ENCODE data around the gene APP. TPM values are rescaled to one million over a fixed set of nuclear protein-coding genes. Genes with fewer than 3 reads are reported as not detected.

APP gene
- total and polyA plus RNA-seq, 10 of the 15 experiments (the other 5 are each of a cell fraction or from before 2014, with no cell fraction given) = 8.8 to 94.9 (median 51.0) TPM

GRCh38 chr21:25879203-25879602, 291.4 kb downstream of the APP start:
- WGBS (ENCODE audit: insufficient coverage, insufficient replicate concordance, low lambda C conversion rate, missing lambda C conversion rate) = 10% methylated on average over 3 of the region's 3 CpGs
- in situ Hi-C loops (cut with MboI) (no loop called here), intact Hi-C loops (cut with micrococcal nuclease; ENCODE audit: unreplicated experiment) (no loop called here)
- SMC1A ChIA-PET (ENCODE audit: uncharacterized antibody, unreplicated experiment) = interaction anchor here (1.0 kb wide), 1 partner anchor 17 kb away, joined by 3 read pairs; no protein-coding TSS in a partner anchor
- TF ChIP-seq BCL3 (IDR thresholded peaks at IDR 0.05; ENCODE audit: borderline replicate concordance, insufficient read depth, low read depth, low read length, poor library complexity, severe bottlenecking) (no peak), BMI1 (IDR thresholded peaks at IDR 0.05; ENCODE audit: borderline replicate concordance) (no peak), CREM (IDR thresholded peaks at IDR 0.05; ENCODE audit: low read depth) (no peak), MXI1 (IDR thresholded peaks at IDR 0.05; ENCODE audit: low read depth, low read length) (no peak), PAX8 (IDR thresholded peaks at IDR 0.05) (no peak), FOXK2 (IDR thresholded peaks at IDR 0.05) (no peak)
- CTCF ChIA-PET = interaction anchor here (0.5 kb wide), 1 partner anchor 1180 kb away, joined by 4 read pairs; no protein-coding TSS in a partner anchor
- Histone ChIP-seq H2AFZ (ENCODE audit: control insufficient read depth, low read depth, low read length) (no peak overlapping the region), H3K27ac (ENCODE audit: control insufficient read depth, insufficient read depth) (no peak overlapping the region), H3K4me3 (no peak overlapping the region), H3K9me3 (replicated peaks; ENCODE audit: control insufficient read depth, insufficient read depth, low read length) (no peaks in the 10 kb centered on the region), H3K27me3 (replicated peaks in 1 of 2; ENCODE audit: control insufficient read depth in 2 of 2, insufficient read depth in 2 of 2, low read length in 1 of 2) (no peaks in the 10 kb centered on the region), H3K9ac (ENCODE audit: control insufficient read depth, insufficient read depth, low read length) (no peak overlapping the region), H3K79me2 (ENCODE audit: control insufficient read depth, insufficient read depth, low read length) (no peaks in the 10 kb centered on the region), H3K4me1 (ENCODE audit: control insufficient read depth, insufficient read depth, low read length) (no peaks in the 10 kb centered on the region), H3K36me3 (ENCODE audit: control insufficient read depth in 2 of 2, insufficient read depth in 2 of 2, low read length in 1 of 2) (peaks cover 0 to 4% of the 10 kb centered on the region in 2 experiments; a peak in 1 of 4 replicates), H4K20me1 (ENCODE audit: control insufficient read depth, insufficient read depth) (no peaks in the 10 kb centered on the region), H3K4me2 (ENCODE audit: control insufficient read depth, insufficient read depth) (no peak overlapping the region)
- BruUV-seq (replicated peaks) = no TSS peak
- ATAC-seq = no peak
- RAD21 ChIA-PET (ENCODE audit: unreplicated experiment) = interaction anchor here (0.8 kb wide), 1 partner anchor 14 kb away, joined by 3 read pairs; no protein-coding TSS in a partner anchor
- no peak for DNase-seq (ENCODE audit: low read depth, low spot score)
- POLR2A ChIA-PET = no interaction called here
- FAIRE-seq = no peak

- ChIA-PET RAD21 (ENCODE audit: unreplicated experiment) (interaction anchor here (0.6 to 0.8 kb wide), 2 partner anchors 13 to 270 kb away, joined by 3 read pairs; no protein-coding TSS in a partner anchor), POLR2A (no interaction called here), SMC1A (ENCODE audit: uncharacterized antibody, unreplicated experiment) (no interaction called here), CTCF (interaction anchor here (1.1 to 1.2 kb wide), 3 partner anchors 18 to 839 kb away, joined by 3 to 5 read pairs (median 3); no protein-coding TSS in a partner anchor)
- intact Hi-C loops (cut with micrococcal nuclease; ENCODE audit: unreplicated experiment) = no loop called here
- no peak overlapping the region for H3K4me2 ChIP-seq (ENCODE audit: control insufficient read depth, insufficient read depth)
- H2AFZ ChIP-seq (ENCODE audit: control insufficient read depth, low read depth, low read length) = no peak overlapping the region
- no peak for DNase-seq (ENCODE audit: low read depth, low spot score)
- H3K9me3 ChIP-seq (replicated peaks; ENCODE audit: control insufficient read depth, insufficient read depth, low read length) = no peaks in the 10 kb centered on the region
- H3K27me3 ChIP-seq (replicated peaks in 1 of 2; ENCODE audit: control insufficient read depth in 2 of 2, insufficient read depth in 2 of 2, low read length in 1 of 2) = no peaks in the 10 kb centered on the region
- no TSS peak for BruUV-seq (replicated peaks)
- no peaks in the 10 kb centered on the region for H3K4me1 ChIP-seq (ENCODE audit: control insufficient read depth, insufficient read depth, low read length)
- in situ Hi-C loops (cut with MboI) = no loop called here
- FAIRE-seq = no peak
- H3K9ac ChIP-seq (ENCODE audit: control insufficient read depth, insufficient read depth, low read length) = no peak overlapping the region
- WGBS (ENCODE audit: insufficient coverage, insufficient replicate concordance, low lambda C conversion rate, missing lambda C conversion rate) = 37% methylated on average over 3 of the region's 3 CpGs
- H3K79me2 ChIP-seq (ENCODE audit: control insufficient read depth, insufficient read depth, low read length) = no peaks in the 10 kb centered on the region
- no peak for ATAC-seq
- TF ChIP-seq NR2F1 (conservative IDR thresholded peaks at IDR 0.05) = no peak
- H3K36me3 ChIP-seq (ENCODE audit: control insufficient read depth in 2 of 2, insufficient read depth in 2 of 2, low read length in 1 of 2) = peaks cover 0 to 4% of the 10 kb centered on the region in 2 experiments; a peak in 1 of 4 replicates
- H4K20me1 ChIP-seq (ENCODE audit: control insufficient read depth, insufficient read depth) = no peaks in the 10 kb centered on the region
- H3K27ac ChIP-seq (ENCODE audit: control insufficient read depth, insufficient read depth) = no peak overlapping the region
- no peak overlapping the region for H3K4me3 ChIP-seq
These were observed 292.2 kb downstream of the APP start for GRCh38 chr21:25878344-25878743.

Data from GM12878 (cell line).